Measurements from ENCODE around the gene USP10.
"Not testable (repeated sequence)": the region's sequence is repeated elsewhere in the genome, so short reads cannot be mapped to it uniquely, and the experiment has no call there.

Gene USP10

GRCh38 chr16:84732332-84732673, 32.5 kb downstream of the USP10 start:
- DNase-seq (ENCODE audit: low spot score in 2 of 2); in situ Hi-C loops (cut with MboI; ENCODE audit: low sequenced_read_pairs); H3K9me3 ChIP-seq; H3K27me3 ChIP-seq (ENCODE audit: low read depth); H3K4me3 ChIP-seq: not testable (repeated sequence)
- H3K4me1 ChIP-seq = peaks cover 43% of the 10 kb centered on the region
- peaks cover 17% of the 10 kb centered on the region for H3K36me3 ChIP-seq (replicated peaks)

- Histone ChIP-seq H3K4me1 (peaks cover 38% of the 10 kb centered on the region), H3K36me3 (replicated peaks) (peaks cover 17% of the 10 kb centered on the region), H3K9me3 (no peaks in the 10 kb centered on the region), H3K4me3 (no peak overlapping the region), H3K27me3 (ENCODE audit: low read depth) (no peaks in the 10 kb centered on the region)
- DNase-seq (ENCODE audit: low spot score in 2 of 2) = no peak
- in situ Hi-C loops (cut with MboI; ENCODE audit: low sequenced_read_pairs) = no loop called here
These were observed 33.0 kb downstream of the USP10 start for GRCh38 chr16:84732674-84733352.

- no peak overlapping the region for H3K4me3 ChIP-seq
- in situ Hi-C loops (cut with MboI; ENCODE audit: low sequenced_read_pairs) = no loop called here
- peak; percentile 39 to 59 for DNase-seq (ENCODE audit: low spot score in 2 of 2)
- peaks cover 30% of the 10 kb centered on the region for H3K4me1 ChIP-seq
- H3K9me3 ChIP-seq = no peaks in the 10 kb centered on the region
- H3K36me3 ChIP-seq (replicated peaks) = peaks cover 31% of the 10 kb centered on the region
- H3K27me3 ChIP-seq (ENCODE audit: low read depth) = no peaks in the 10 kb centered on the region
These were observed 36.2 kb downstream of the USP10 start for GRCh38 chr16:84735849-84736586.

- in situ Hi-C loops (cut with MboI; ENCODE audit: low sequenced_read_pairs) = no loop called here
- no peak for DNase-seq (ENCODE audit: low spot score in 2 of 2)
- H3K27me3 ChIP-seq (ENCODE audit: low read depth) = no peaks in the 10 kb centered on the region
- no peak overlapping the region for H3K4me3 ChIP-seq
- H3K9me3 ChIP-seq = no peaks in the 10 kb centered on the region
- peaks cover 30% of the 10 kb centered on the region for H3K4me1 ChIP-seq
- H3K36me3 ChIP-seq (replicated peaks) = peaks cover 37% of the 10 kb centered on the region
These were observed 37.6 kb downstream of the USP10 start for GRCh38 chr16:84737192-84738011.

DNA sequence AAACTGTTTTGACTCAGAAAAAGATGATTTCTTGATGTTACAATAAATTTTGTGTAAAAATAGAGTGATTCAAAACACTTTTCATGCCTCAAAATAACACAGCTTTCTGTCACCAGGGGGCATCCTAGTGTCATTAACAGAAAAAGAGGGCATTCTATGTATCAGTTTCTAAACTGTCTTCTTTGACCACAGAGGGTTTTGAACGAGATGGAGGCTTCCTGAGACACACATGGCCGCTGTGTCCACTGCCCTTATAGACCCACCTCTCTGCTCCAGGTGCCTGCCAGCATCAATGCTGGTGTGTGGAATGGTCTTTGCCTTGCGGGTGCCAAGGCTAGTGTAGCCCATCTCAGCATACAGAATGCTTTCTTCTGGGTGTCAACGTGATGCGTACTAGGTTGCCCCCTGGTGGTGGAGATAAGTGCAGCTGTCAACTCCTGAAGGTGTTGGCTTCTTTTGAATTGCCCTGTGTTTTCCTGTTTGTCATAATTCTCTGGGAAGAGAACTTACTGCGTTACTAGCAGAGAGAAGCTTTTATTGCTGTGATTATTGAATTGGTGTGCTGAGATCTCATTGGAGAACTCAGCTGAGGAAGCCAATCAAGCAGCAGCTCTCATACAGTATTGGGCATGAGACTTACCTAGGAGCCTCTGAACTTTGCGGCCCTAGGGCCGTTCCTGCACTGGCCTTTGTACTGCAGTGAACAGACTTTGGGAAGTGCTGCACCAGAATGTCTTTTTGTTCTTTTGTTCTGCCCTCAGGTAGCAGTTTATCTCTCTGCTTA, 38.6 kb downstream of the USP10 start:
- DNase-seq (ENCODE audit: low spot score in 2 of 2) = peak; percentile 47 to 88
- in situ Hi-C loops (cut with MboI; ENCODE audit: low sequenced_read_pairs) = no loop called here
- Histone ChIP-seq H3K27me3 (ENCODE audit: low read depth) (no peaks in the 10 kb centered on the region), H3K4me3 (no peak overlapping the region), H3K4me1 (peaks cover 22% of the 10 kb centered on the region), H3K36me3 (replicated peaks) (peaks cover 42% of the 10 kb centered on the region), H3K9me3 (no peaks in the 10 kb centered on the region)

DNA sequence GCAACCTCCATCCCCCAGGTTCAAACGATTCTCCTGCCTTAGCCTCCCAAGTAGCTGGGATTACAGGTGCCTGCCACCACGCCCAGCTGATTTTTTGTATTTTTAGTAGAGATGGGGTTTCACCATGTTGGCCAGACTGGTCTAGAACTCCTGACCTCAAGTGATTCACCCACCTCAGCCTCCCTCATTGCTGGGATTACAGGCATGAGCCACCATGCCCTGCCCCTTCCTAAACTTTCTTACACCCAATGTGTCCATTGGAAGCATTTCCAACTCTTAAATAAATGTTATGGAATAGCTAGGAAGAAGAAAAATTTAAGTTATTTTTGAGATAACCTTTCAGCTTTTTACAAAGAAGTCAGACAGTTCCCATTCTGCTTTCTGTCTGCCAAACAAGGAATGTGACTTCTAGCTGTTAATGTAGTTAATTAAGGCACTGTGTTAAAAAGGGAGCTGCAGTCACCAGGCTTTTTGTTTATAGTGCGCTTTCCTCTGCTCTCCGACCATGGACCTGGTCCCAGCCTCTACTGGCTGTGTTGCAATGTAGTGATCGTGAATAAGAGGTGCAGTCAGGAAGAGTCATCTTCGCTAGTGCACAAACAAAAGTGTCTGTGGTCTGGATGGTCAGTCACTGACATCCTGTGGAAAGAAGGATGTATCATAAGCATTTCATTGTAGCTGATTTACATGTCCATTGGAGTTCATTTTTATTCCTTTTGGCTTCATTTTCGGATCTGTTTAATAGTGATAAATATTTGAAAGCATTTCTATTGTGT, 39.7 kb downstream of the USP10 start:
- peaks cover 20% of the 10 kb centered on the region for H3K4me1 ChIP-seq
- no peak overlapping the region for H3K4me3 ChIP-seq
- no peaks in the 10 kb centered on the region for H3K9me3 ChIP-seq
- no peaks in the 10 kb centered on the region for H3K27me3 ChIP-seq (ENCODE audit: low read depth)
- peaks cover 46% of the 10 kb centered on the region for H3K36me3 ChIP-seq (replicated peaks)
- no peak for DNase-seq (ENCODE audit: low spot score in 2 of 2)
- in situ Hi-C loops (cut with MboI; ENCODE audit: low sequenced_read_pairs) = no loop called here

DNA sequence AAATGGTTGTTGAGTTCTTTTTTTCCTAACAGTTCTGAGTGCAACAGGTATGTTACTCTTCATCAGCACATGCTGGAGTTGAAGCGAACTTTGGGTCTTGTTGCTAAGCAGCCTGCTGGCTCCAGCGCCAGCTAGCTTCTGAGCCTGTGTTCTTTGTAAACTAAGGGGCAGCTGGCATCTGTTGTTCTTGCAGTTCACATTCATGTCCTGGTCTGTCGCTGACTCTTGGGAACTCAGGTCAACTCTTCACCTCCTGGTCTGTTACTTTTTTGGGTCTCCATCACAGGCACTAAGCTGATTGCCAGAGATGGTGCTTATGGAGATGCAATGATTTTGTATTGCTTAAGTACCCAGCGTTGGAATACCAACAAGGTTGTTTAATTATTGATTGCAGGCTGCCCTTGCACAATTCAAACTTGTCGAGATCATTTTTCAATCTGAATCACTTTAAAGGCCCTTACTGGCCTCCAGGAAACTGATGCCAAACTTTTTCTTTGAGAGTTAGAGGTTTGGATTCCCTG, 40.9 kb downstream of the USP10 start:
- Histone ChIP-seq H3K4me1 (peaks cover 12% of the 10 kb centered on the region), H3K27me3 (ENCODE audit: low read depth) (no peaks in the 10 kb centered on the region), H3K4me3 (no peak overlapping the region), H3K36me3 (replicated peaks) (peaks cover 53% of the 10 kb centered on the region), H3K9me3 (no peaks in the 10 kb centered on the region)
- in situ Hi-C loops (cut with MboI; ENCODE audit: low sequenced_read_pairs) = no loop called here
- DNase-seq (ENCODE audit: low spot score in 2 of 2) = no peak

- Histone ChIP-seq H3K27me3 (ENCODE audit: low read depth) (no peaks in the 10 kb centered on the region), H3K4me1 (peaks cover 5% of the 10 kb centered on the region), H3K9me3 (no peaks in the 10 kb centered on the region), H3K4me3 (no peak overlapping the region), H3K36me3 (replicated peaks) (peaks cover 56% of the 10 kb centered on the region)
- in situ Hi-C loops (cut with MboI; ENCODE audit: low sequenced_read_pairs) = no loop called here
- DNase-seq (ENCODE audit: low spot score in 2 of 2) = no peak
These were observed 41.6 kb downstream of the USP10 start for GRCh38 chr16:84741340-84741830.

DNA sequence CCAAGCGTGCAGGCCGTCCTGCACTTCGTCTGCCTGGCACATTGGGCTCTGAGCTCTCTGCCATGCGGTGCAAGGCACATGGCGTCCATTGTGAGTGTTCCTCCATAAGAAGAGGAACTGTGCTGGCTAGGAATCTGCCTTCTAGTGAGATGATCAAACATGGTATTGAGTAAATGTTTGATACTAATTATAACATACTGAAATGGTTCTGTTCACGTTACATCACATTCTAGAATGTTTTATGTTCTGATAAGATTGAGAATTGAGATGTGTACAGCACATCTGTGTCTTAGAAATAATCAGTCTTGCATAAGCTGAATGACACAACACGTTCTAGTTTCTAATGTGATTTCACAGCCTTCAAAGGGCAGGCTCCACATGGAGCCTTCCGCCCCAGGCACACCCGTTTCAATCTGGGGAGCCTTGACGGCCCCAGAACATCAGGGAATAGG, 42.9 kb downstream of the USP10 start:
- H3K27me3 ChIP-seq (ENCODE audit: low read depth) = no peaks in the 10 kb centered on the region
- 0 out of 2 replicates have a peak, but pooled peaks cover 4% of the 10 kb centered on the region for H3K4me1 ChIP-seq
- no peak overlapping the region for H3K4me3 ChIP-seq
- peaks cover 55% of the 10 kb centered on the region for H3K36me3 ChIP-seq (replicated peaks)
- H3K9me3 ChIP-seq = no peaks in the 10 kb centered on the region
- in situ Hi-C loops (cut with MboI; ENCODE audit: low sequenced_read_pairs) = no loop called here
- no peak for DNase-seq (ENCODE audit: low spot score in 2 of 2)

- H3K4me3 ChIP-seq = no peak overlapping the region
- no peaks in the 10 kb centered on the region for H3K9me3 ChIP-seq
- no peak for DNase-seq (ENCODE audit: low spot score in 2 of 2)
- H3K27me3 ChIP-seq (ENCODE audit: low read depth) = no peaks in the 10 kb centered on the region
- H3K36me3 ChIP-seq (replicated peaks) = peaks cover 45% of the 10 kb centered on the region
- in situ Hi-C loops (cut with MboI; ENCODE audit: low sequenced_read_pairs) = no loop called here
- H3K4me1 ChIP-seq = no peaks in the 10 kb centered on the region
These were observed 46.4 kb downstream of the USP10 start for GRCh38 chr16:84746231-84746630.

GRCh38 chr16:84746875-84747274, 47.1 kb downstream of the USP10 start:
- Histone ChIP-seq H3K36me3 (replicated peaks) (peaks cover 40% of the 10 kb centered on the region), H3K9me3 (no peaks in the 10 kb centered on the region), H3K4me3 (no peak overlapping the region), H3K27me3 (ENCODE audit: low read depth) (no peaks in the 10 kb centered on the region), H3K4me1 (peaks cover 4% of the 10 kb centered on the region; the same call in 1 of the 2 replicates)
- in situ Hi-C loops (cut with MboI; ENCODE audit: low sequenced_read_pairs) = no loop called here
- no peak for DNase-seq (ENCODE audit: low spot score in 2 of 2)

DNA sequence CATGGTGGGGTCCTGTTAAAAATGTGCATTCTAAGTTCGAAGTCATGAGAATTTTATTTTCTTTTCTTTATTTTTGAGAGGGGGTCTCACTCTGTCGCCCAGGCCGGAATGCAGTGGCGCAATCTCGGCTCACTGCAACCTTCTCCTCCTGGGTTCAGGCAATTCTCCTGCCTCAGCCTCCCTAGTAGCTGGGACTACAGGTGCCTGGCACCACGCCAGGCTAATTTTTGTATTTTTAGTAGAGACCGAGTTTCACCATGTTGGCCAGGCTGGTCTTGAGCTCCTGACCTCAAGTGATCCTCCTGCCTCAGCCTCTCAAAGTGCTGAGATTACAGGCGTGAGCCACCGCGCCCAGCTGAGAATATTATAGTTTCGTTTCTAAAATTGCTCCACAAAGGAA, 48.4 kb downstream of the USP10 start:
- Histone ChIP-seq H3K4me1 (peaks cover 12% of the 10 kb centered on the region; the same call in 1 of the 2 replicates), H3K36me3 (replicated peaks) (peaks cover 35% of the 10 kb centered on the region)
- H3K4me3 ChIP-seq; H3K9me3 ChIP-seq; in situ Hi-C loops (cut with MboI; ENCODE audit: low sequenced_read_pairs); H3K27me3 ChIP-seq (ENCODE audit: low read depth); DNase-seq (ENCODE audit: low spot score in 2 of 2): not testable (repeated sequence)
